GM18870 (cell line): ENCODE data around the gene HOXC5.
"Not testable (repeated sequence)": the region's sequence is repeated elsewhere in the genome, so short reads cannot be mapped to it uniquely, and the experiment has no call there.

Experiments used
- ATAC-seq: cut with Tn5 transposase; IDR thresholded peaks from one replicate; pipeline ENCODE4 v1.9.1; 2021; ENCODE audit warnings: moderate library complexity; ENCODE audit not compliant: unreplicated experiment

Gene HOXC5

GRCh38 chr12:54060174-54060974 lies 27.5 kb downstream of the HOXC5 start:
- ATAC-seq: no peak

- ATAC-seq: no peak
Measured at GRCh38 chr12:54060975-54061778, 28.3 kb downstream of the HOXC5 start.

GRCh38 chr12:54065677-54066076 lies 32.8 kb downstream of the HOXC5 start:
- no peak for ATAC-seq

GRCh38 chr12:54066408-54066807 lies 33.6 kb downstream of the HOXC5 start:
- no peak for ATAC-seq

DNA sequence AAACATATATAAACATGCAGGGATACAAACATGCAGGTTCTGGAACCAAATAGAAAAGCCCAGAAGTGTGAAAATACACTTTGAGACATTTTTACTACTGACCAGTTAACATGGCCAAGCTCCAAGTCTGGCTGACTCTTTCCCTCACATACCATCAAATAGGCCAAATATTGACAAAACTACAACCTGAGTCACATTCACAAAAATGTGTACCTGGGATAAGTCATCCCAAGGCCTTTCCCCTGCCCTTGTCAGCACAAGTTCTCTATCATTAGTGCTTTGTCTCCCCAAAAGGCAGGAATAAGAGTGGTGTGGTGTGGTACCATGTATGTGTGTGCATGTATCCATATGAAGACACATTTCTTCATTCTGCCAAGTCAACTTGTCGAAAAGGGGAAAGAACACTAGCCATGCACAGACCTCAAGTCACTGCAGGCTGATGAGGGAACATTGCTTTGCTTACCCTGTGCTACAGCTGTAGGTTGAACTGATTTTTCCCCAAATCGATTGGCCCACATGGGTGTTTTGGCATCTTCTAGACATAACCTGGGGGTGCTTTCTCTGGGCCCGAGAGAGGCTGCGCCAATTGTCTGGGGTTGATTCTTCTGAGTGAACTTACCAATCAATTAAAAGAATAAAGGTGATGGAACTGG lies 35.7 kb downstream of the HOXC5 start:
- ATAC-seq: no peak

DNA sequence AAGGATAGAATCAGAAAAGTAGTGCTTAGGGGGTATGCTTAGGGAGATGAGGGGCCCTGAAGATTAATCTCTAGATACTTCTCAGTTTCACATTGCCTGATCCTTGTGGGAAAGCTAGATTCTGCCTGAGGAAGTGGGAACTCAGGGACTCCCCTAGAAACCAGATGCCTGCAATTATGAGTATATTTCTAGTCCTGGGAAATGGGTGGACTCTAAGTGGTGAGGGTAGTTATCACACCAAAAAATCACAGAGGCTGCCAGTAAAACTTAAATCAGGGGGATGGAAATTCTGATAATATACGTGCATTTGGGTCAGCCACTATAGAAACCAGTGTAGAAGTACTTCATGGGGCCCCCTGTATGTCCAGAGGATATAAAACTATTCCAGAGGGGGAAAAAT lies 39.1 kb downstream of the HOXC5 start:
- ATAC-seq: no peak

DNA sequence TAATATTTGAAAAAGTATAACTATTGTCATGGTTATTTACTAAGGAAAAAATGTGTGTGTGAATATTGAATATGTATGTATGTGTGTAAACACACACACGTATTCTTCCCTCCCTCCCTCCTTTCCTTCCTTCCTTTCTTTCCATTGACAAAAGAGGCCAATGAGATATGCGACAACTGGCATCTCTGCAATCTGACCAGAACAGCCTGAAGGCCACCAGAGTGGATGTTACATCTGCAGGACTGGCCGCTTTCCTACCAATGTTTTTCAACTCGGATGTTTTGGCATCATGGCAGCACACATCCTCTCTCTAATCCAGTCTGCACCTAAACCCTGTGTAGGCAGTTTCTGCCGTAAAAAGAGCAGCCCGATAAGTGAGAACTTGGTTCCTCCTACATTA lies 41.5 kb downstream of the HOXC5 start:
- no peak for ATAC-seq

DNA sequence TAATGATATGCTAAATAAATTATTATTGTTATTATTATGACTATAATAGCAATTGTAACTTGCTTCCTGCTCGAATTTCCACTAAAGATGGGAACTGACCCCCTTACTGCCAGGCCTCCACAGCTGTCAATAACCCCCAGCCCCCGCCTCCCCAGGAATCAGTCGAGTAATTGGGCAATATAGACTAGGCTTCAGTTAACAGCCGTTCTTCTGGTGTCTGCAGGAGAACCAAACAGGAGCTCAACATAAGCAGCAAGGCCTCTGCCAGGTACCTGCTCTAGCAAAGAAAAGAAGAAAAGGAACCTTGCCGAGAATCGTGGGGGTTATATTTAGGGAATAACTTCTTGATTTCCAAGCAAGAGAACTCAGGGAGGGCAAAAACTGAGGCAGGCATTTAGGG lies 42.6 kb downstream of the HOXC5 start:
- no peak for ATAC-seq

- no peak for ATAC-seq
Measured at GRCh38 chr12:54075974-54076373, 43.1 kb downstream of the HOXC5 start.

DNA sequence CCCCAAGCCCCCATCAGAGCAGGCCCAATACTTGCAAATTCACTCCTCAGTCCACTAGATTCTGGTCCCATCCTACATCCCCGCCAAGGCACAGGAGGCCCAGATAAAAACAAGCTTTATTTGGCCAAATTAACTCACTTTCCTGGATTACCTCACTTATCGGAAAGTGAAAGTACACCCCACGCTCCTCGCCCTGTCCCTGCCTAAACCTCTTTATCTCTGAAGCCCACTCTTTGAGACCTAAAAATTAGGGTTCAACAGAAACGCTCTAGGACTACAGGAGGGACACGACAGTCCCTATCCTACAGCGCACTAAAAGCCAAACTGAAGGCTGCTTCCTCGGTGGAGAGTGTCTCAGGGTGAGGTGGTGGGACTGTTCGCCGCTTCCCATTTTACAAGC lies 45.0 kb downstream of the HOXC5 start:
- not testable (repeated sequence) for ATAC-seq

- ATAC-seq: not testable (repeated sequence)
Measured at GRCh38 chr12:54079115-54079514, 46.3 kb downstream of the HOXC5 start.

DNA sequence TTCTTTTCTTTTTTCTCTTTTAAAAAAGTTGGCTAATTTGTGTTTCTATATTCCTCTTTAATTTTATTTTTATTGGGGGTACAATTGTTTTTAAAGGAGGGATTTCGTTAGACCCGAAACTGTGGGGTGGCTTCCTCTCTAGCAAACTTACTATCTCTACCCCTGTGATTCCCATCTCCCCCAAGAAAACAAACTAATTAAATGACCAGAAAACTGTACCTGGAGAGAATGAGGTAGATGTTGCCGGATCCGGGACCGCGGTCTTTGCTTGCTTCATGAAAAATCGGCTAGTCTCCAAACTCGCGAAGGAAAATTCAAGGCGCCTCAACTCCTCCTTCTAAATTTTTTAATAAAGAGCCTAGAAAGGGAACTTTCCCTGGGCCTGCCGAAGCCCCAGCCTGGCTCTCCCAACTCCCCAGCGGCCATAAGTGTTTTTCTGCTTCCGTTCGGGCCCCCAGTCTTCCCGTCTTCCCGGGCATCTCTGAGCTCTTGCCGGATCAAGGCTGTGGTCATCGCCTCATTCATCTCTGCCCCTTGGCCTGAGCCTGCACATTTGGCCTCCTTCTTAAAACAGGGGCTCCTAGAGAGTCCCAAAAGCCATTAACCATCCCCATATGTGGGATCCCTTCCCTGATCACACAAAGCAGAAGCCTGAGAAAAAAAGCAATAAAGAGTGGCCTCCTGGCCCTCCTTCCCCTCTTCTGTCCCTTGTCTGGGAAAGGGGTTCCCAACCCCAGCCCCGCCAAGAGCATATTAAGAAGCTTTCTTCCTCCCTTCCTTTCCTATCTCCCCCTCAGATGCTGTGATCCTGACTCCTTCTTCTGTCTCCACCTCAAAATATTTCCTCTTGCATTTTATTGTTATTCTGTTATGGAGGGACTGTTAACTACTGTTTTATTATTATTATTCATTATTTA lies 47.4 kb downstream of the HOXC5 start:
- not testable (repeated sequence) for ATAC-seq

- not testable (repeated sequence) for ATAC-seq
Measured at GRCh38 chr12:54081053-54081514, 48.2 kb downstream of the HOXC5 start.

DNA sequence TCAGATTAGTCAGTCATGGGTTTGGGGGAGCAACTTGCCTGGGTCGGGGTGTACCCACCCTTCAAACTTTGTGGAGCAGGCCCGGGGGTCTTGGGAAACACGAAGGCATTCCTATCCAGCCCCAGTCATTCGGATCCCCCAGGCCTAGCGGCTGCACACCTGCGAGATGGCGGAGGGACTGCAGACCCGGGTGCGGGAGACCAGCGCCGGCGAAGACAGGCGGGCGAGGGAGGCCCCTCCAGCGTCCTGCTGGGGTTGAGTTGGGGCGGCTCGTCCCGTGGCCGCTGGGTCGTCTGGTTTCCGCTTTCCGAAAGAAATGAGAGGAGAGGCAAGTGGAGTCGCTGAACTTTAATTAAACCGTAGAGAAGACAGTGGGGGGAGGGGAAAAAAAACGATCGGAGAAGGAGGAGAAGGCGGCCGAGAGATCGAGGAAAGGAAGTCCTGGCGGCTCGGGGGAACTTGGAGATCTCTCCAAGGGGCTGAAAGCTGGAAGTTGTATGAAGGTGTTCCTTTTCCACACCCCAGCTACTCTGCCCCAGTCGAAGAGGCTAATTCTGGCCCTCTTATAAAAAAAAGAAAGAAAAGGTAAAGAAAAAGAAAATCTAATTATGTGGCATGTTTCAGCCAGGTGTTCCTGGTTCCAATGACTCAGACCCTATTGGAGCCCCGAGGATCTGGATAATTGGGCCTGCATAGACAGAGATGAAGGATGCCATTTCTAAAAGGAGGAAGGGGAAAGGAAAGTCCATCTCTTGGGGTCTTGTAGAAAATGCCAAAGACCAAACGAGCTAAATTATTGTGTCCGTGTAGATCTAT lies 48.9 kb downstream of the HOXC5 start:
- not testable (repeated sequence) for ATAC-seq

- ATAC-seq: no peak
Measured at GRCh38 chr12:54082397-54082892, 49.6 kb downstream of the HOXC5 start.
